ENCODE results near the gene ARHGAP29.

The ARHGAP29 gene

DNA sequence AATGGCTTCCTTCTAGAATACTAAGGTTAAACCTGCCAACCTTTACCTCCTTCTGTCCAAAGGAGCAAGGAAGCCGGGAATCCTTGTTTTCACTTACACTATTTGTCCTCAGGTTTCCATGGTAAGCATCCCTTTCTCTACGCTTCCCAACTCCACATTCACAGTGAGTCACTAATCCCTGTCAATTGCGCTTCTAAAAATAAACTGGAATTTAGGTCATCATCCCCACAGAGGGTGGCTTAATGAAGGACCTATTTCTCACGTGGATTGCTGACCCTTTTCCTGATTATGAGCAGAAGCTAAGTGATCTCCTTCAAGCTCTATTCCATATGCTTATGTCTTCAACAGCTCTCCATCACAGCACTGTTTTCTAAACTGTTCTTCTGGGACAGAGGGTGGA, 76.6 kb downstream of the ARHGAP29 start:
- Histone ChIP-seq H3K4me3 (ENCODE audit: insufficient read depth in 1 of 2, low read depth in 1 of 2, low read length in 2 of 2) (no peak overlapping the region), H2BK5ac (ENCODE audit: low read depth, low read length, poor library complexity, severe bottlenecking) (no peak overlapping the region), H3K4me2 (ENCODE audit: low read length, poor library complexity, severe bottlenecking) (no peak overlapping the region), H3K4ac (ENCODE audit: low read depth in 1 of 2, low read length in 2 of 2) (no peak overlapping the region), H3K9ac (ENCODE audit: low read length) (peak overlapping the region; percentile 75), H2BK12ac (ENCODE audit: low read length in 2 of 2) (no peak overlapping the region), H3K18ac (ENCODE audit: low read depth in 1 of 2, low read length in 2 of 2) (no peak overlapping the region), H3K23ac (ENCODE audit: low read length in 2 of 2) (no peak overlapping the region), H2AFZ (ENCODE audit: low read depth, low read length) (no peak overlapping the region), H3K27ac (ENCODE audit: low read length, poor library complexity, severe bottlenecking) (no peak overlapping the region), H3K14ac (ENCODE audit: low read length in 2 of 2) (no peak overlapping the region), H2BK120ac (ENCODE audit: low read depth, low read length) (no peak overlapping the region), H3K36me3 (ENCODE audit: control insufficient read depth in 1 of 2, insufficient read depth in 2 of 2, low read depth in 1 of 2, low read length in 2 of 2) (no peaks in the 10 kb centered on the region), H3K9me3 (ENCODE audit: control insufficient read depth, low read length) (no peaks in the 10 kb centered on the region), H2BK15ac (ENCODE audit: low read depth, poor library complexity, severe bottlenecking) (no peak overlapping the region), H4K91ac (ENCODE audit: low read length) (no peak overlapping the region), H4K8ac (ENCODE audit: low read length) (no peak overlapping the region), H3K79me1 (replicated peaks; ENCODE audit: low read length, poor library complexity, severe bottlenecking) (no peaks in the 10 kb centered on the region), H3K4me1 (ENCODE audit: control insufficient read depth, insufficient read depth, low read depth, low read length) (no peaks in the 10 kb centered on the region), H3K27me3 (ENCODE audit: control insufficient read depth in 1 of 2, insufficient read depth in 1 of 2, low read length in 2 of 2) (no peaks in the 10 kb centered on the region), H2AK5ac (ENCODE audit: low read length, severe bottlenecking) (no peak overlapping the region)
- peak; percentile 92 for DNase-seq
- WGBS: 16% methylated on average over 4 of the region's 4 CpGs

DNA sequence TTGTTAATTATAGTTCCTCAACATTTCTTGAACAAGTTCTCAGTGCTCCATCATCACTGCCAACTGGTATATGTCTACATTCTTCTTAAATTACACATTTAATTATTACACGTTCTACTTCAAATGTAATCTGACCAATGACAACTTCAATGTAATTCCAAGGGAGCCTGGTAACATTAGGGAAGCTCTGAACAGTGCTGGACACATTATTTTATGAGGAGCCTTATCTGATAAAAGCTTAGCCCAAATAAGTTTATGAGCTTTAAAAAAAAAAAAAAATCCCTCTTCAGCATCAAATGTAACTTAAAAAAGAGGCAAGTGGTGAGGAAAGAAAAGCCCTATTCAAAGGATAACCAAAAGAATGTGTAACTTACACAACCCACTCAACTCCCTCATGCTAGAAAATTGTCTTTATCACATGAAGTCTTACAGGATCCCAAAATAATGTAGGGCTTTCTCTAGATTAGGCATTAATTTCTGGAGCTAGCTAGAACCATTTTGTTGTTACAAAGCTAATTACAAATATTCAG, 81.2 kb downstream of the ARHGAP29 start:
- Histone ChIP-seq H3K4ac (ENCODE audit: low read depth in 1 of 2, low read length in 2 of 2) (no peak overlapping the region), H3K4me3 (ENCODE audit: insufficient read depth in 1 of 2, low read depth in 1 of 2, low read length in 2 of 2) (no peak overlapping the region), H3K14ac (ENCODE audit: low read length in 2 of 2) (no peak overlapping the region), H2BK12ac (ENCODE audit: low read length in 2 of 2) (no peak overlapping the region), H2BK15ac (ENCODE audit: low read depth, poor library complexity, severe bottlenecking) (no peak overlapping the region), H4K91ac (ENCODE audit: low read length) (no peak overlapping the region), H3K79me1 (replicated peaks; ENCODE audit: low read length, poor library complexity, severe bottlenecking) (no peaks in the 10 kb centered on the region), H2BK5ac (ENCODE audit: low read depth, low read length, poor library complexity, severe bottlenecking) (no peak overlapping the region), H3K27me3 (ENCODE audit: control insufficient read depth in 1 of 2, insufficient read depth in 1 of 2, low read length in 2 of 2) (no peaks in the 10 kb centered on the region), H3K9ac (ENCODE audit: low read length) (no peak overlapping the region), H3K4me2 (ENCODE audit: low read length, poor library complexity, severe bottlenecking) (no peak overlapping the region), H2AFZ (ENCODE audit: low read depth, low read length) (no peak overlapping the region), H2AK5ac (ENCODE audit: low read length, severe bottlenecking) (no peak overlapping the region), H3K18ac (ENCODE audit: low read depth in 1 of 2, low read length in 2 of 2) (no peak overlapping the region), H4K8ac (ENCODE audit: low read length) (no peak overlapping the region), H3K23ac (ENCODE audit: low read length in 2 of 2) (no peak overlapping the region), H3K9me3 (ENCODE audit: control insufficient read depth, low read length) (no peaks in the 10 kb centered on the region), H3K36me3 (ENCODE audit: control insufficient read depth in 1 of 2, insufficient read depth in 2 of 2, low read depth in 1 of 2, low read length in 2 of 2) (no peaks in the 10 kb centered on the region), H3K4me1 (ENCODE audit: control insufficient read depth, insufficient read depth, low read depth, low read length) (no peaks in the 10 kb centered on the region), H2BK120ac (ENCODE audit: low read depth, low read length) (no peak overlapping the region), H3K27ac (ENCODE audit: low read length, poor library complexity, severe bottlenecking) (no peak overlapping the region)
- DNase-seq: no peak
- 89% methylated on average over 1 of the region's 1 CpG for WGBS

DNA sequence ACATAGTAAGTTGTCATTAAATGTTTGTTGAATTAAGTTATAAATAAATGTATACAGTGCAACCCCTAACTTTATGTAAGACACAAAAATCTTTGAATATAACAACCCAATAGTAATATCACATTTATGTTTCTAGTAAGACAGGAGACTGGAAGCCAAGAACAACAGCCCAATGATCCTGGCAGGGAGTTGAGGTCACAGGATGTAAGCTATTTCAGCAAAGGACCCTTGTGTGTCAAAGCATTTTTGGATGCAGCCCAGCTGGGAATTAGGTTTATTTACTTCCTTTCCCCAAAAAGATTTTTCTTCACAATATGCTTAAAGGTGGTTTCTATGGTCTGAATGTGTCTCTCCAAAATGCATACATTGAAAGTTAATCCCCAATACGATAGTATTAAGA, 82.4 kb downstream of the ARHGAP29 start:
- no peak overlapping the region for H3K4me2 ChIP-seq (ENCODE audit: low read length, poor library complexity, severe bottlenecking)

DNA sequence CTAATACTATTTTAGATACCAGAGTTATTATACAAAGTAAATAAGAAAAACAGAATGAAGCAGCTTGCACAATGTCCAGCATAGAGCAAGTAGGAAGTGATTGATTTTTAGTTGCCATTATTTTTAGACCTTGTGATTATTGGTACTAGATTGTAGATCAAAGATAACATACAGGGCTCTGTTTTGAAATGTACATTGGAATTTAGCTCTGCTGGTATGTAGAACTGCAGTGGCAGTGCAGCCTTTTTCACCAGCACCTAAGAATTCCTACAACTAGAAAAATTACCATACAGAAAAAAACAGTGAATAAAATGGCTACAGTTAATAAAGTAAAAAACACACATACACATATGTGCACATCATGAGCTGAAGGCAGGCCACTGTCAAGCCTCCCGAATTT, 84.3 kb downstream of the ARHGAP29 start:
- H3K79me1 ChIP-seq (replicated peaks; ENCODE audit: low read length, poor library complexity, severe bottlenecking): no peaks in the 10 kb centered on the region
- H4K91ac ChIP-seq (ENCODE audit: low read length): no peak overlapping the region
- no peak overlapping the region for H2AFZ ChIP-seq (ENCODE audit: low read depth, low read length)
- H2BK5ac ChIP-seq (ENCODE audit: low read depth, low read length, poor library complexity, severe bottlenecking): no peak overlapping the region
- no peak overlapping the region for H2BK15ac ChIP-seq (ENCODE audit: low read depth, poor library complexity, severe bottlenecking)
- no peak overlapping the region for H3K9ac ChIP-seq (ENCODE audit: low read length)
- H3K4me1 ChIP-seq (ENCODE audit: control insufficient read depth, insufficient read depth, low read depth, low read length): no peaks in the 10 kb centered on the region
- no peak overlapping the region for H3K14ac ChIP-seq (ENCODE audit: low read length in 2 of 2)
- H3K27ac ChIP-seq (ENCODE audit: low read length, poor library complexity, severe bottlenecking): peak overlapping the region; percentile 4
- no peak overlapping the region for H3K4ac ChIP-seq (ENCODE audit: low read depth in 1 of 2, low read length in 2 of 2)
- H2AK5ac ChIP-seq (ENCODE audit: low read length, severe bottlenecking): no peak overlapping the region
- H3K36me3 ChIP-seq (ENCODE audit: control insufficient read depth in 1 of 2, insufficient read depth in 2 of 2, low read depth in 1 of 2, low read length in 2 of 2): no peaks in the 10 kb centered on the region
- no peak overlapping the region for H3K18ac ChIP-seq (ENCODE audit: low read depth in 1 of 2, low read length in 2 of 2)
- 76% methylated on average over 1 of the region's 1 CpG for WGBS
- no peak overlapping the region for H3K4me3 ChIP-seq (ENCODE audit: insufficient read depth in 1 of 2, low read depth in 1 of 2, low read length in 2 of 2)
- H2BK12ac ChIP-seq (ENCODE audit: low read length in 2 of 2): no peak overlapping the region
- H3K4me2 ChIP-seq (ENCODE audit: low read length, poor library complexity, severe bottlenecking): no peak overlapping the region
- no peaks in the 10 kb centered on the region for H3K27me3 ChIP-seq (ENCODE audit: control insufficient read depth in 1 of 2, insufficient read depth in 1 of 2, low read length in 2 of 2)
- no peaks in the 10 kb centered on the region for H3K9me3 ChIP-seq (ENCODE audit: control insufficient read depth, low read length)
- H3K23ac ChIP-seq (ENCODE audit: low read length in 2 of 2): no peak overlapping the region
- DNase-seq: no peak
- H4K8ac ChIP-seq (ENCODE audit: low read length): no peak overlapping the region
- no peak overlapping the region for H2BK120ac ChIP-seq (ENCODE audit: low read depth, low read length)

More for the DNA sequence above, 82.4 kb downstream of the ARHGAP29 start:
- no peak overlapping the region for H3K4me3 ChIP-seq (ENCODE audit: insufficient read depth in 1 of 2, low read depth in 1 of 2, low read length in 2 of 2)
- no peaks in the 10 kb centered on the region for H3K9me3 ChIP-seq (ENCODE audit: control insufficient read depth, low read length)
- H4K8ac ChIP-seq (ENCODE audit: low read length): no peak overlapping the region
- H2AFZ ChIP-seq (ENCODE audit: low read depth, low read length): no peak overlapping the region
- no peaks in the 10 kb centered on the region for H3K36me3 ChIP-seq (ENCODE audit: control insufficient read depth in 1 of 2, insufficient read depth in 2 of 2, low read depth in 1 of 2, low read length in 2 of 2)
- no peak overlapping the region for H3K23ac ChIP-seq (ENCODE audit: low read length in 2 of 2)
- no peak overlapping the region for H3K9ac ChIP-seq (ENCODE audit: low read length)
- no peak overlapping the region for H3K4ac ChIP-seq (ENCODE audit: low read depth in 1 of 2, low read length in 2 of 2)
- no peaks in the 10 kb centered on the region for H3K79me1 ChIP-seq (replicated peaks; ENCODE audit: low read length, poor library complexity, severe bottlenecking)
- no peak overlapping the region for H2BK12ac ChIP-seq (ENCODE audit: low read length in 2 of 2)
- no peak for DNase-seq
- H4K91ac ChIP-seq (ENCODE audit: low read length): no peak overlapping the region
- H3K27ac ChIP-seq (ENCODE audit: low read length, poor library complexity, severe bottlenecking): no peak overlapping the region
- H3K4me1 ChIP-seq (ENCODE audit: control insufficient read depth, insufficient read depth, low read depth, low read length): no peaks in the 10 kb centered on the region
- no peak overlapping the region for H3K18ac ChIP-seq (ENCODE audit: low read depth in 1 of 2, low read length in 2 of 2)
- no peaks in the 10 kb centered on the region for H3K27me3 ChIP-seq (ENCODE audit: control insufficient read depth in 1 of 2, insufficient read depth in 1 of 2, low read length in 2 of 2)
- H2AK5ac ChIP-seq (ENCODE audit: low read length, severe bottlenecking): no peak overlapping the region
- 100% methylated on average over 1 of the region's 1 CpG for WGBS
- no peak overlapping the region for H2BK120ac ChIP-seq (ENCODE audit: low read depth, low read length)
- no peak overlapping the region for H2BK15ac ChIP-seq (ENCODE audit: low read depth, poor library complexity, severe bottlenecking)
- H2BK5ac ChIP-seq (ENCODE audit: low read depth, low read length, poor library complexity, severe bottlenecking): no peak overlapping the region
- no peak overlapping the region for H3K14ac ChIP-seq (ENCODE audit: low read length in 2 of 2)
